Myocyte (in vitro differentiated cells): Measurements from ENCODE around the gene KIF5C. TPM values are rescaled to one million over a fixed set of nuclear protein-coding genes. Genes with fewer than 3 reads are reported as not detected.
A peak's percentile ranks its signal among the peaks of the same experiment; 100 is the strongest.
"Not testable (repeated sequence)": the region's sequence is repeated elsewhere in the genome, so short reads cannot be mapped to it uniquely, and the experiment has no call there.

Experiments
- DNase-seq: peaks from one replicate; pipeline ENCODE4 v3.0.0-alpha.2; 2012; ENCODE audit warnings: low read depth
- total RNA-seq: library from RNA; depleted of rRNA; stranded (reverse); fragments of >200 nt; gene quantifications from 2 replicates; pipeline ENCODE4 v1.2.3, GENCODE V29; 2014

Gene KIF5C
- total RNA-seq, 1 donor from 2014 or later: 0.03 TPM

- no peak for DNase-seq
Measured at GRCh38 chr2:148963461-148963860, 88.4 kb downstream of the KIF5C start.

DNA sequence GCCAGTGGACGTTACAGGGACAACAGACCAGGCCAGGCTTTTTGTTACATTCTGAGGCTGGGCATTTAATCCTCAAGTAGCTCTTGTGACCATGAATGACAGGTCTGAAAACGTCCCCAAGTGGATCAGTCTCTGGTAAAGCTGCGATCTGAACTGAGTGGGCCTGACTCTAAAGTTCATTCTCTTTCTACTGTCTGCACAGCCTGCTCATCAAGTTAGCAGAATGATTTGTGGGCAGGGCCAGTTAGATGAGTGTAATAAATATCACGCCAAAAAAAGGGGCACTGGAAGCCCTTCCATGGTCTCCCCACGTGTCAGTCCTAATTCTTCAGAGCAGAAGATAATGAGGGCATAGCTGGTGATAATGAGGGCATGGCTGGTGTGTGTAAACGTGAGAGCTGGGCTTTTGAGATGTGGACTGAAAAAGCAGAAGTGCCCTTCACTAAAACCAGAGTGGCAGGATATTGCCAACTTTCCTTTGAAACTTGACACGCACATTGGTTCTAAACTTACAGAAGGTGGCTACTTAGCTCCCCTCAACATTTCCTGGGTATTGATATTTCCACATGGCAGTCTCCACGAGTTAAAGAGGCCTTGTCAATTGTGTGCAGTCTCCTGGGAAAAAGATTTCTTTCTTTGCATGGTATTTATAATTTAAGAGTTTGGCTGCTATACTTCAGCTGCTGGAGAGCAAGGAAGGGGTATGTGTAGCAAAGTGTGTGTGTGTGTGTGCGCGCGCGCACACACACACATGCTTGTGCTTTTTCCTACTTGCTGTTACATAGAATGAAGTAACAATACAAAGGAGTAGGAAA is 90.8 kb downstream of the KIF5C start:
- DNase-seq: no peak

- DNase-seq: no peak
Measured at GRCh38 chr2:148966438-148966758, 91.4 kb downstream of the KIF5C start.

- DNase-seq: no peak
Measured at GRCh38 chr2:148967056-148967455, 92.0 kb downstream of the KIF5C start.

- DNase-seq: peak; percentile 7
Measured at GRCh38 chr2:148967578-148967977, 92.6 kb downstream of the KIF5C start.

DNA sequence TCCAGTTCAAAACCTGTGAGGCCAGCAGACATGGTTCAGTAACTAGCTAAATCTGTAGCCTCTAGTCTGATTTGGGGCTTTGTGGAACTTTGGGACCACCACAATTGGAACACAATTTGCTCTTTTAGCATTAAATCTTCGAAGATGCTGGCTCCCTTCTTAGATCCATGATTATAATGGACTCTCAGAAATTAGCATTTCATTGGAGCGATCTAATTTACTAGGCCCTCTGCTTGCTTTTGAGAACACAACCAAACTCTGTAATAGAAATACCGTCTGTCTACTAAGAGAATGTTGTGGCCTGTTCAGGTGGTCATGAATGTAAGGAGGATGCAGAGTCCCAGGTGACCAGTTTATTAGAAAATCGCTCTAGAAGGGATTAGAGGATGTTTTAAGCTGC is 93.3 kb downstream of the KIF5C start:
- DNase-seq: no peak

- no peak for DNase-seq
Measured at GRCh38 chr2:148968776-148969319, 93.8 kb downstream of the KIF5C start.

- DNase-seq: no peak
Measured at GRCh38 chr2:148969659-148970061, 94.6 kb downstream of the KIF5C start.

DNA sequence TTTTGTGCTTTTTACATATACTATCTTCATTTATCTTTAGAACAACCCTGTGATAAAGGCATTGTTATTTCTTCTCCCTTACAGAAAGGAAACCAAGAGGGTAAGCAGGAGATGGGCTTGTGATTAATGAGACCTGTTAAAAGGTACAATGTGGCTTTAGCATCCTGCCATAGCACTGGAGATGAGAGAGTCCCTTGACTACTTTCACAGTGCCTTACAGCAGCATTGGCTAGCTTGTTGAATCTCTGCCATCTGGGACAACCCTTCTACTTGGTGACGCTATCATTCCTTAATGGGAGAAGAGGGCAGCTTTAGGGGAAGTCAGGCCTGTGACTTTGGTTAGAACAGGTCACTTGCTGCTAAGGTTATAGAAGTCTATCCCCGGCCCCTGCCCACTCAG is 95.4 kb downstream of the KIF5C start:
- no peak for DNase-seq

GRCh38 chr2:148971547-148971946 is 96.5 kb downstream of the KIF5C start:
- DNase-seq: no peak

DNA sequence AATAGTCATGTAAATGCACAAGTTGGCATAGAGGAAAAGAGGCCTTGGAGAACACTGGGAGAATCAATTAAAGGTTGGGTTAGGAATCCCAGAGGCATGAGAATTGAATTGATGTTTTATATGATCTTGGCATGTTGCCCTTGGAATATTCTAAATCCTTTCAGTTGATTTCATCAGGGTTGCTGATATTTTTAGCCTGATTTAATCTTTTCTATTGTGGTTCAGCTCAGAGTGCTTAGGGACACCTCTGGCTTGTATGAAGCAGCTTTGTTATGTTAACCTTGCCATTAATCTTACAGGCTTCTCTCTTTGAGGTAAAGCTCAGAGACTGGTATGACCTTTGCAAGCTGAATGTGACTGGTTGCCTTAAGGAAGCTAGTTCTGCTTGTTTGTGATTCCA is 99.1 kb downstream of the KIF5C start:
- no peak for DNase-seq

DNA sequence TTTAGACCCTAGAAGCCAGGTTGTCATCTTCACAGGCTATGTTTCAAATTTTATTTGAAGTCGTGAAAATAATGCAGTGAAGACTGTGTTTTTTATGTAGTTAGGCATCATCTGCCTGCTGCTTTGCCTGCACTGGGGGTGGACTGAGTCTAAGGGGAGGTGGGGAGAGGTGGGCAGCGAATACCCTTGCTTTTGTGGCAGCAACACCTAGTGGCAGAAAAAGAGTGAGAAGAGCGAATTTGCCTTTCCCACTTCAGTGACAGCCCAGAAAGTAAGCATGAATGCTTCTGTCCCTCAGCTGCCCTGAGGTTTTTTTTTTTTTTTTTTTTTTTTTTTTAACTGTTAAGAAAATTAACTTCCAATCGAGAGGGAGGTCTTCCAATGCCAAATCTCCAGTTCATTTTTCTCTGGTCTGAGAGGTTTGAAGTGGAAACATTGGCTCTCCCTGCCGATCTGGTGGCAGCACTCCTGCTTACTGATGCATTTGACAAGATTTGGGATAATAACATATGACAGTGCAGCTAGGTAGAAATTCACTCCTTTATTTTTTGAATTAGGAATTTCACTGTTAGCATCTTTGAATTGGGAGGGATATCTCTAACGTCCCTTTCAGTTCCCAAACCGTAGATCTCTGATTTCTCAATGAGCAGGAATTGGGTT is 103.1 kb downstream of the KIF5C start:
- no peak for DNase-seq

- peak; percentile 34 for DNase-seq
Measured at GRCh38 chr2:148978706-148979105, 103.7 kb downstream of the KIF5C start.

- DNase-seq: no peak
Measured at GRCh38 chr2:148979164-148979918, 104.3 kb downstream of the KIF5C start.

DNA sequence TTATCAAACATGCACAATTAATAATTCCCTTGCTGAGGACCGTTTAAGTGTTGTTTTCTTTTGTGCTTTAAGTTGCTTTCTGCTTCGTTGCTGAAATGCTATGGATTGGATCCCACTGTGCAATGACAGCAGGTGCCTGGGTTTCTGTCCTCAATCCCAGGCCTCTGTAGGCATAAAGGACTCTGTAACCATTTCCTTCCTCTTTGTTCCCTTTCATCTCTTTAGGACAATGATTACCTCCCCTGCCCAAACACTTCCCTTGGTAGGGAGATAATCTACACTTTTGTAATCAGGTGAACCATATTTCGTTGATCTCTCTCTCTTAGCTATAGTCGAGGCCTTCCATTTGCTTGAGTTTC is 104.9 kb downstream of the KIF5C start:
- no peak for DNase-seq

- DNase-seq: not testable (repeated sequence)
Measured at GRCh38 chr2:148980496-148980895, 105.5 kb downstream of the KIF5C start.

- DNase-seq: no peak
Measured at GRCh38 chr2:148981324-148981723, 106.3 kb downstream of the KIF5C start.

- DNase-seq: no peak
Measured at GRCh38 chr2:148981781-148982180, 106.8 kb downstream of the KIF5C start.

GRCh38 chr2:148982282-148982681 is 107.3 kb downstream of the KIF5C start:
- no peak for DNase-seq

DNA sequence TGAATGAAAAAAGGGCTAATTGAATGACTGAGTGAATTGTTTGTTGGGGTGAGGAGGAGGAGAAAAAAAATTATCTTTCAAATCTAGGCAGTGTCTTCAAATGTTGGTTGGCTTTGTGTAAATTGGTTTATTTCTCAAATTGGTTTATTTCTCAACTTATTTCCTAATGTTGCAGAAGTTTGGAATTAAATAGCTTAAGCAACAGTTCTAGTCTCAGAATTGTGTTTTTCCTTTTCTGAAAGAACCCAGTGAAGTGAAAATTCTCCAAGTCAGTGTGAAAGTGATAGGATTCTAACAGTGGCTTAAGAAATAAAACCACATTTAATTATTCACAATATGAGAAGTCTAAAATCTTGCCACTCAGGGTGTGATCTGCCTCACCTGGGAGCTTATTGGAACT is 108.9 kb downstream of the KIF5C start:
- no peak for DNase-seq

DNA sequence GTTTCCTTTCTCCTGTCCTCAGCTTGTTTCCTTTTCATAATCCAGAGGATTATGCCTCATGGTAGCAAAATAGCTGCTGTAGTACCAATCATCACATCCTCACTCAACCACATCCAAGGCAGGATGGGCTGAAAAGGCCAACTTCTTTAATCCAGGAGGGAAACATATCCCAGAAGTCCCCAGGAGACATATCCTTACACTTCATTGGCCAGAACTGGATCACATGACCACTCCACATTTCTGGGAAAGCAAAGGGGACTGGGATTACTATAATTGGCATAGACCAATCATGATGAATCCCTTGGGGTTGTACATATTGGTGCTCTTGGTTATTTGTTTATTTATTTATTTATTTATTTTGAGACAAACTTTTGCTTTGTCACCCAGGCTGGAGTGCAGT is 109.4 kb downstream of the KIF5C start:
- no peak for DNase-seq

DNA sequence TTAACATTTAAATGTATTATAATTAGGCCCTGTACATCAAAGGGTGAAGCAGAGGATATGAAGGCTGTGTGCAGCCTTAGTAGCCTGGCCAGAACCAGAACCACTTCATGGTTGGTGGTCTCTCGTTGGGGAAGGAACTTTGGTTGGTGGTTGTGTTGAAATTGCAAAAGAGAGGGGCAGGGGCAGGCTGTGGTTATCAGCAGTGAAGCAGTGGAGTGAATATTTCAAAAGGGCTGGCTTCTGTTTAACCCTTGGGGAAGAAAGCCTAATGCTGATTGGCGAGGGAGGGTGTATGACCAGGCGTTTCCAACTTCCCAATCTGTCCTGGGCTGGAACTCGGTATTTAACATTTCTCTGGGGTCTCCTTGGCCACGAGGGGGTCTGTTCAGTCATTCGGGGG is 112.3 kb downstream of the KIF5C start:
- no peak for DNase-seq
